Smooth muscle cell (in vitro differentiated cells): Measurements from ENCODE around the gene ECT2. TPM values are rescaled to one million over a fixed set of nuclear protein-coding genes. Genes with fewer than 3 reads are reported as not detected.

ENCODE experiments used
- DNase-seq: peaks from one replicate; lab custom pipeline; 2025; ENCODE audit not compliant: unreplicated experiment; lab: John Stamatoyannopoulos, UW
- H2AFZ ChIP-seq: fragments of 200-600 bp; sonication (generic); 2 replicates; pipeline ENCODE4 v1.6.0; 2016; ENCODE audit warnings: antibody characterized with exemption, low read depth, mild to moderate bottlenecking
- H3F3A ChIP-seq: fragments of 200-600 bp; sonication (generic); 2 replicates; pipeline ENCODE4 v1.6.0; 2017; ENCODE audit warnings: antibody characterized with exemption, low read depth
- H3K27ac ChIP-seq: fragments of 200-600 bp; sonication (generic); 2 replicates; pipeline ENCODE4 v1.5.1; 2016; ENCODE audit warnings: low read depth, mild to moderate bottlenecking
- H3K27me3 ChIP-seq: fragments of 200-600 bp; sonication (generic); 2 replicates; pipeline ENCODE4 v1.6.1; 2016; ENCODE audit warnings: low read depth, mild to moderate bottlenecking
- H3K36me3 ChIP-seq: fragments of 200-600 bp; sonication (generic); 2 replicates; pipeline ENCODE4 v1.5.1; 2016; ENCODE audit warnings: low read depth
- H3K4me1 ChIP-seq: fragments of 200-600 bp; sonication (generic); 2 replicates; pipeline ENCODE4 v1.5.1; 2016; ENCODE audit warnings: low read depth
- H3K4me2 ChIP-seq: fragments of 200-600 bp; sonication (generic); 2 replicates; pipeline ENCODE4 v1.6.0; 2016; ENCODE audit warnings: mild to moderate bottlenecking
- H3K4me3 ChIP-seq: fragments of 200-600 bp; sonication (generic); 2 replicates; pipeline ENCODE4 v1.5.1; 2016; ENCODE audit warnings: mild to moderate bottlenecking
- H3K79me2 ChIP-seq: fragments of 200-600 bp; sonication (generic); 2 replicates; pipeline ENCODE4 v1.6.0; 2016; ENCODE audit warnings: low read depth, mild to moderate bottlenecking
- H3K9ac ChIP-seq: fragments of 200-600 bp; sonication (generic); 2 replicates; pipeline ENCODE4 v1.6.0; 2016; ENCODE audit warnings: low read depth
- H3K9me3 ChIP-seq: fragments of 200-600 bp; sonication (generic); replicated peaks from 2 replicates; pipeline ENCODE4 v1.5.1; 2016; ENCODE audit warnings: low read depth
- H4K20me1 ChIP-seq: fragments of 200-600 bp; sonication (generic); 2 replicates; pipeline ENCODE4 v1.6.0; 2016; ENCODE audit warnings: low read depth
- WGBS: methylation state at CpG from one replicate; pipeline ENCODE4 v1.1.7; 2016; ENCODE audit warnings: low lambda C conversion rate; 5-methylcytosine and 5-hydroxymethylcytosine counted together
- polyA plus RNA-seq: library from polyadenylated mRNA; unstranded; fragments of >200 nt; fragmentation: Nextera tagmentation; extraction: Ambion mirVana; gene quantifications from 2 replicates; pipeline ENCODE4 v1.2.1, GENCODE V29; 2016
- total RNA-seq: library from RNA; depleted of rRNA; stranded (reverse); fragments of >200 nt; gene quantifications from 2 replicates; pipeline ENCODE4 v1.2.3, GENCODE V29; 2014
- TF ChIP-seq, protein P1 (sequence below): fragments of 200-600 bp; sonication (generic); IDR thresholded peaks from 2 replicates; pipeline ENCODE4 v1.5.1; 2017; ENCODE audit warnings: borderline replicate concordance, mild to moderate bottlenecking, antibody characterized with exemption; ENCODE audit not compliant: insufficient read depth, poor library complexity, severe bottlenecking

The ECT2 gene
- total and polyA plus RNA-seq, 2 experiments from 2014 or later: 10.9 to 32.1 TPM

DNA sequence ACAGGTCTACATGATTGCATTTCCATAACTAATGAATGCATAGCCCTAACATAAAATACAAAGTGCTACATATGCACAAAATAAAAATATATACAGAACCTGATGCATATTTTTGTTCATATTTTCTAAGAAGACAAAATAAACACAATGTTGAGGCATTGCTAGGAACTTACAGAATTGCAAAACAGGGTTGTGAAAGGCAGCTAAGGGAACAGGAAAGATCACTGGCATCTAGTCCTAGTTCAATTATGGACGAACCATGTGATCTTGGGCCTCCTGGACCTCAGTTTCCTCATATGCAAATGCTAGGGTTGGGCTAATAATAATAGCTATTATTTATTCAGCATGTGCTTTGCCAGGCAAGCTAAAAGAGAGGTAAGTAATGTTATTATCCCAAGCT is 24.1 kb upstream of the ECT2 start:
- no peaks in the 10 kb centered on the region for H3K9me3 ChIP-seq
- TF ChIP-seq, protein P1, sequence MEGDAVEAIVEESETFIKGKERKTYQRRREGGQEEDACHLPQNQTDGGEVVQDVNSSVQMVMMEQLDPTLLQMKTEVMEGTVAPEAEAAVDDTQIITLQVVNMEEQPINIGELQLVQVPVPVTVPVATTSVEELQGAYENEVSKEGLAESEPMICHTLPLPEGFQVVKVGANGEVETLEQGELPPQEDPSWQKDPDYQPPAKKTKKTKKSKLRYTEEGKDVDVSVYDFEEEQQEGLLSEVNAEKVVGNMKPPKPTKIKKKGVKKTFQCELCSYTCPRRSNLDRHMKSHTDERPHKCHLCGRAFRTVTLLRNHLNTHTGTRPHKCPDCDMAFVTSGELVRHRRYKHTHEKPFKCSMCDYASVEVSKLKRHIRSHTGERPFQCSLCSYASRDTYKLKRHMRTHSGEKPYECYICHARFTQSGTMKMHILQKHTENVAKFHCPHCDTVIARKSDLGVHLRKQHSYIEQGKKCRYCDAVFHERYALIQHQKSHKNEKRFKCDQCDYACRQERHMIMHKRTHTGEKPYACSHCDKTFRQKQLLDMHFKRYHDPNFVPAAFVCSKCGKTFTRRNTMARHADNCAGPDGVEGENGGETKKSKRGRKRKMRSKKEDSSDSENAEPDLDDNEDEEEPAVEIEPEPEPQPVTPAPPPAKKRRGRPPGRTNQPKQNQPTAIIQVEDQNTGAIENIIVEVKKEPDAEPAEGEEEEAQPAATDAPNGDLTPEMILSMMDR: no peak
- H3K4me1 ChIP-seq: no peaks in the 10 kb centered on the region
- WGBS: 77% methylated on average over 1 of the region's 1 CpG
- no peaks in the 10 kb centered on the region for H3F3A ChIP-seq
- DNase-seq: no peak
- no peaks in the 10 kb centered on the region for H3K79me2 ChIP-seq
- H3K36me3 ChIP-seq: no peaks in the 10 kb centered on the region
- H3K27ac ChIP-seq: no peak overlapping the region
- no peak overlapping the region for H2AFZ ChIP-seq
- H3K4me3 ChIP-seq: no peak overlapping the region
- H3K27me3 ChIP-seq: no peaks in the 10 kb centered on the region
- no peak overlapping the region for H3K4me2 ChIP-seq
- no peaks in the 10 kb centered on the region for H4K20me1 ChIP-seq
- no peak overlapping the region for H3K9ac ChIP-seq

DNA sequence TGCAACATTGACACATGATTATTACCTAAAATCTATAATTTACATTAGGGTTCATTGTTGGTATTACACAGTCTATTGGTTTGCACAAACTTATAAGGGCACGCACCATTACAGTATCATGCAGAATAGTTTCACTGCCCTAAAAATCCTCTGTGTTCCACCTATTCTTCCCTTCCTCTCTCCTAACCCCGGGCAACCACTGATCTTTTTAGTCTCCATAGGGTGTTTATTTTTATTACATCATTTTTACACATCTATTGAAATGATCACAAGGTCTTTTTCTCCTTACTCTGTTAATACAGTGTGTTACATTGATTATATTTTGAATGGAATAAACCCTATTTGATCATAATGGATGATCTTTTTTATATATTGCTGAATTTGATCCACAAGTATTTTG is 15.5 kb upstream of the ECT2 start:
- H3K9ac ChIP-seq: no peak overlapping the region
- H3K27me3 ChIP-seq: no peaks in the 10 kb centered on the region
- H3F3A ChIP-seq: no peaks in the 10 kb centered on the region
- H3K4me1 ChIP-seq: no peaks in the 10 kb centered on the region
- H3K79me2 ChIP-seq: no peaks in the 10 kb centered on the region
- DNase-seq: no peak
- no peak overlapping the region for H3K4me3 ChIP-seq
- TF ChIP-seq, protein P1: no peak
- H4K20me1 ChIP-seq: no peaks in the 10 kb centered on the region
- H3K9me3 ChIP-seq: no peaks in the 10 kb centered on the region
- no peak overlapping the region for H3K4me2 ChIP-seq
- H3K27ac ChIP-seq: no peak overlapping the region
- H2AFZ ChIP-seq: no peak overlapping the region
- 97% methylated on average over 2 of the region's 2 CpGs for WGBS
- no peaks in the 10 kb centered on the region for H3K36me3 ChIP-seq

DNA sequence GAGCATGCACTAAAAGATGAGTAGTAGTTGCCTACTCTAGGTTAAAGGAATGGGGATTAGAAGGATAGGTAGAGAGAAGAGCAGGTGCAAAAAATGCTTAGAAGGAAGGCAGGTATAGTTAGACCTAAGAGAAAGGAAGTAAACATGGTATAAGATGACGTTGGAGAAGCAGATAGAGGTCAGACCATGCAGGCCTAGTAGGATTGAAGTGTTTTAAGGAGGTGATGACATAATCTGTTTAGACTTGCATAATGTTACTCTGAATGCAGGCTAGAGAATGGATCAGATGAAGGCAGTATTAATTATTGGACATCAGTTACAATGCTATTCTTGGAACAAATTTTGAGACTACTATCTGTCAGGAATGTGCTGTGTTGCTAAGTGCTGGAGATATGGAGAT is 11.1 kb upstream of the ECT2 start:
- DNase-seq: no peak
- 70% methylated on average over 1 of the region's 1 CpG for WGBS

DNA sequence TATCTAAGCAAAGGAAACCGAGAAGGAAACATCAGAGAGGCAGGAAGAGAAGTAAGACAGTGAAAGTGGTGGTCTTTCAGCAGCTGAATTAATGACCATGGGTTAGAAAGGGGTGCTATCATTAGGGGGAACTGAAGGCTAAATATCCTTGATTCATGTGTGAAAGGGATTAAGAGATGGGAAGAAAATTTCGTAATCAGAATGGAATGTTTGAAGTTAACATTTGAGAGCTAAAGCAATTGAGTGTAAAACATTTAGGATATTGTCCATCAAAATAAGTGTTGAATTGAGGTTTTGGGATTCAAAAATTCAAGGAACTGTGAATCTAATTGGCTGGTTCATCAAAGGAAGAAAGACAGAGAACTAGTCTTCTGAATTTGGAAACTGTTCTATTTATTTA is 4.1 kb upstream of the ECT2 start:
- Histone ChIP-seq H3K9me3 (no peaks in the 10 kb centered on the region), H3K79me2 (peaks cover 4% of the 10 kb centered on the region), H2AFZ (no peak overlapping the region), H3K4me3 (no peak overlapping the region), H3K4me2 (no peak overlapping the region), H3K9ac (no peak overlapping the region), H4K20me1 (no peaks in the 10 kb centered on the region), H3F3A (no peaks in the 10 kb centered on the region), H3K4me1 (peaks cover 6% of the 10 kb centered on the region), H3K36me3 (no peaks in the 10 kb centered on the region), H3K27ac (no peak overlapping the region), H3K27me3 (no peaks in the 10 kb centered on the region)
- DNase-seq: no peak
- WGBS: 74% methylated on average over 2 of the region's 2 CpGs
- TF ChIP-seq, protein P1: no peak

More for the DNA sequence above, 11.1 kb upstream of the ECT2 start:
- no peaks in the 10 kb centered on the region for H3K27me3 ChIP-seq
- no peaks in the 10 kb centered on the region for H3F3A ChIP-seq
- TF ChIP-seq, protein P1: no peak
- no peaks in the 10 kb centered on the region for H3K79me2 ChIP-seq
- no peak overlapping the region for H3K9ac ChIP-seq
- H4K20me1 ChIP-seq: no peaks in the 10 kb centered on the region
- H3K36me3 ChIP-seq: no peaks in the 10 kb centered on the region
- H3K27ac ChIP-seq: no peak overlapping the region
- H3K4me1 ChIP-seq: no peaks in the 10 kb centered on the region
- H3K4me2 ChIP-seq: no peak overlapping the region
- H2AFZ ChIP-seq: no peak overlapping the region
- H3K4me3 ChIP-seq: no peak overlapping the region
- no peaks in the 10 kb centered on the region for H3K9me3 ChIP-seq
